Ovary (tissue), 9 donors: ENCODE results near the gene ANKLE2. TPM values are rescaled to one million over a fixed set of nuclear protein-coding genes. Genes with fewer than 3 reads are reported as not detected.

ENCODE experiments used
- DNase-seq, 5 donors: peaks; one replicate each; pipeline ENCODE4 v3.0.0-alpha.2; 2019 to 2020
- H3K27ac ChIP-seq, 2 donors: fragments of 200-600 bp; one replicate each; pipeline versions ENCODE4 v1.5.1 to v1.8.0; 2019 to 2022
- H3K27me3 ChIP-seq: fragments of 200-600 bp; one replicate; pipeline ENCODE4 v1.8.0; 2022
- H3K36me3 ChIP-seq: fragments of 200-600 bp; sonication (generic); one replicate; pipeline ENCODE4 v1.5.1; 2019
- H3K4me1 ChIP-seq: one replicate; pipeline ENCODE4 v1.8.1; 2013; ENCODE audit warnings: mild to moderate bottlenecking, moderate library complexity; ENCODE audit not compliant: insufficient read depth
- H3K4me3 ChIP-seq: fragments of 200-600 bp; sonication (generic); one replicate; pipeline ENCODE4 v1.5.1; 2017
- H3K9me3 ChIP-seq, 2 donors: fragments of 200-600 bp in 1 of 2; sonication (generic) in 1 of 2; one replicate each; pipeline versions ENCODE4 v1.5.1 to v1.8.1; 2013 to 2019; ENCODE audit warnings: mild to moderate bottlenecking in 1 of 2, moderate library complexity in 1 of 2
- EP300 ChIP-seq: sonication (generic); formaldehyde crosslinking; IDR thresholded peaks from one replicate; pipeline ENCODE4 v1.6.1; 2017; ENCODE audit warnings: antibody characterized with exemption
- POLR2A ChIP-seq: fragments of 450-650 bp; IDR thresholded peaks from one replicate; pipeline ENCODE4 v1.6.1; 2017; ENCODE audit warnings: antibody characterized with exemption, mild to moderate bottlenecking, moderate library complexity
- WGBS, 3 donors: extraction: QIAGEN DNeasy Blood & Tissue Kit in 1 of 3; methylation state at CpG; one replicate each; pipeline versions ENCODE4 v1.1.5 to v1.1.7; 2013 to 2017; 5-methylcytosine and 5-hydroxymethylcytosine counted together
- intact Hi-C, 4 donors: fragments of 100-400 bp; cut with DNase I; formaldehyde crosslinking; loops; one replicate each; pipeline versions ENCODE4 v1.11.0 to v1.15.1; 2022 to 2023
- polyA plus RNA-seq, 2 donors: library from polyadenylated mRNA; stranded (reverse); fragments of 200-250 nt in 1 of 2; fragments of 350-450 nt in 1 of 2; fragmentation: Illumina TruSeq in 1 of 2; extraction: RNeasy Lipid Tissue Mini Kit (QIAGEN cat#74804) in 1 of 2; gene quantifications; one replicate each; pipeline ENCODE4 v1.2.3, GENCODE V29; 2013 to 2014
- small RNA-seq: library from RNA; depleted of rRNA; stranded (forward); fragments of <200 nt; gene quantifications from one replicate; pipeline ENCODE3, GENCODE V24; 2016
- total RNA-seq, 7 donors: library from RNA; depleted of rRNA in 2 of 7; stranded (reverse); fragments of >200 nt in 2 of 7; fragmentation: NEBNext Ultra II Directional in 3 of 7; extraction: Animal tissue kit (Norgen Biotek cat#: 25700) in 3 of 7; gene quantifications; one replicate each; pipeline versions ENCODE4 v1.1.0 to v1.2.4, GENCODE V29; 2016 to 2023
- TF ChIP-seq, protein P1 (sequence below), 3 donors: fragments of 450-650 bp in 2 of 3; fragments of 200-600 bp in 1 of 3; IDR thresholded peaks; one replicate each; pipeline versions ENCODE4 v1.5.1 to v1.8.0; 2016 to 2022; ENCODE audit warnings: antibody characterized with exemption in 3 of 3, mild to moderate bottlenecking in 1 of 3
- donor health status: DM: no; HTN: no; CAD: no; lungs with moderate emphysema.
- donor health status: DM: no; HTN: no; CAD: no.
- donor health status: Bipolar disorder and iron deficiency.
- donor health status: DM: yes; HTN: yes; CAD: no.
- donor health status: DM: no; HTN: no; CAD: no.
- donor health status: DM: yes; HTN: yes; CAD: no.

ANKLE2 gene
- total and polyA plus RNA-seq, 9 donors = 30.5 to 82.0 (median 43.2) TPM

DNA sequence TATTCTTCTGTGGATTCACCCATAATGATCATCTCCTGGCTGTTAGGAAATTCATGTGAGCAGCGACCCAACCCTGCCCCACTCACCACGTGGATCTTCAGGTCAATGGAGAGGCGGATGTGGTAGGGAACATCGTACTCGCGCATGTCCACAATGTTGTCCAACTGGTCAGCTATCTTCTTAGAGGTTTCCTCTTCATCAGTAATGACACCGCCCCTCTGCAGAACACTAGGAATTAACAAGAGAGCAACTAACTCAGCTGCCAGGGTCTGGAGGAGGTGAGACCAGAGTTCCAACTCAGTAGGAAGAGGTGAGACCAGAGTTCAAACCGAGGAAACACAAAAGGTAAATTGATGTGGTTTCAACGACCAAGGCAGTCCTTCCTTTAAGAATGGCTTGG lies 84.1 kb downstream of the ANKLE2 start:
- WGBS, 3 donors = 93 to 95% (median 94%) methylated on average over 9 of the region's 9 CpGs
- Histone ChIP-seq H3K9me3 (no peaks in the 10 kb centered on the region), H3K36me3 (no peaks in the 10 kb centered on the region), H3K27me3 (no peaks in the 10 kb centered on the region), H3K4me3 (no peak overlapping the region), H3K4me1 (no peaks in the 10 kb centered on the region), H3K27ac (no peak overlapping the region)
- no peak for DNase-seq
- no peak for TF ChIP-seq POLR2A
- TF ChIP-seq EP300 = no peak
- TF ChIP-seq, protein P1, sequence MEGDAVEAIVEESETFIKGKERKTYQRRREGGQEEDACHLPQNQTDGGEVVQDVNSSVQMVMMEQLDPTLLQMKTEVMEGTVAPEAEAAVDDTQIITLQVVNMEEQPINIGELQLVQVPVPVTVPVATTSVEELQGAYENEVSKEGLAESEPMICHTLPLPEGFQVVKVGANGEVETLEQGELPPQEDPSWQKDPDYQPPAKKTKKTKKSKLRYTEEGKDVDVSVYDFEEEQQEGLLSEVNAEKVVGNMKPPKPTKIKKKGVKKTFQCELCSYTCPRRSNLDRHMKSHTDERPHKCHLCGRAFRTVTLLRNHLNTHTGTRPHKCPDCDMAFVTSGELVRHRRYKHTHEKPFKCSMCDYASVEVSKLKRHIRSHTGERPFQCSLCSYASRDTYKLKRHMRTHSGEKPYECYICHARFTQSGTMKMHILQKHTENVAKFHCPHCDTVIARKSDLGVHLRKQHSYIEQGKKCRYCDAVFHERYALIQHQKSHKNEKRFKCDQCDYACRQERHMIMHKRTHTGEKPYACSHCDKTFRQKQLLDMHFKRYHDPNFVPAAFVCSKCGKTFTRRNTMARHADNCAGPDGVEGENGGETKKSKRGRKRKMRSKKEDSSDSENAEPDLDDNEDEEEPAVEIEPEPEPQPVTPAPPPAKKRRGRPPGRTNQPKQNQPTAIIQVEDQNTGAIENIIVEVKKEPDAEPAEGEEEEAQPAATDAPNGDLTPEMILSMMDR (IDR thresholded peaks at IDR 0.05) = no peak
- intact Hi-C loops = no loop called here

DNA sequence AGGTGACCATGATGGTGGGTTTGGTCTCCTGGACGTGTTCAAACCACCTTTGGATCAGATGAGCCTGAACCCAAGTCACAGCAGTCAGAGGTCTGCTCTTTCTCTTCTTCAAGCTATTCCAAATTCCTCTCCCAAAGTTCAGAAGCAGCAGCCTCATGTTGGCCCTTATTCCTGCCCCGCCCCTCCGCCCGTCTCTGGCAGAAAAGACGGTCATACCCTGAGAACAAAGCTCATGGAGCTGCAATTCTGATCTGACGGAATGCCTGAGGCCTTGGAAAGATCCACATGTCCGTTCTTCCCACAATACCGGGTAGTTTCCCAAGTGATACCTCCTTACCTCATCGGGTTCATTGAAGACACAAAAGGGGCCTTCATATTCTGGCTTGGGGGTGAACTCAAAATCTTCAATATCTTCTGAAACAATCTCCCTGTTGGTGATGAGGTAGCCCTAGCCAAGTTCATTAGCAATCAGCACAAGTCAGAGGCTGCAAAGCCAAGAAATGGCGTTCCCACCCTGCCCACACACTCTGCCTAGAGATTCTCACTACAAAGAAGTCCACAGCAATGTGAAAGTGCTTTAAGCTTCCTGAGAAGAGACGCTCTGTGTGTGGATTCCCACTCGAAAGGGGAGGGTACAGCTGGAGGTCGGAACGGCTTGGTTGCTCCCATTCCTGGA lies 85.7 kb downstream of the ANKLE2 start:
- no peak for DNase-seq
- H3K27me3 ChIP-seq = no peaks in the 10 kb centered on the region
- WGBS, 3 donors = 92 to 94% (median 94%) methylated on average over 14 of the region's 14 CpGs
- TF ChIP-seq, protein P1 (IDR thresholded peaks at IDR 0.05) = no peak
- TF ChIP-seq POLR2A (no peak), EP300 (no peak)
- no peaks in the 10 kb centered on the region for H3K4me1 ChIP-seq
- H3K27ac ChIP-seq = no peak overlapping the region
- intact Hi-C loops = no loop called here
- H3K4me3 ChIP-seq = no peak overlapping the region
- no peaks in the 10 kb centered on the region for H3K36me3 ChIP-seq
- no peaks in the 10 kb centered on the region for H3K9me3 ChIP-seq

Small RNA genes within 50 kb of the gene (small RNA-seq; reads per million reads assigned to genes)
- not detected for gene RNA5SP379

Other genes starting within 250 kb of the ANKLE2 start
- gene LRCOL1, start 151.2 kb downstream of the ANKLE2 start, total RNA-seq = under 1 TPM in 3 of 7 donors, not detected in 4; 0.61 to 0.71 (median 0.65) TPM
- under 1 TPM in 1 of 2 donors, not detected in 1; 0.11 TPM for gene LRCOL1, start 151.2 kb downstream of the ANKLE2 start, polyA plus RNA-seq
- 1 to 10 TPM in 1 of 7 donors, under 1 TPM in 1, not detected in 5; 0.45 to 1.1 TPM for gene P2RX2, start 143.1 kb downstream of the ANKLE2 start, total RNA-seq
- gene P2RX2, start 143.1 kb downstream of the ANKLE2 start, polyA plus RNA-seq = under 1 TPM in 1 of 2 donors, not detected in 1; 0.11 TPM
- 10 to 100 TPM; 12.5 to 34.7 (median 27.3) TPM for gene POLE, start 74.5 kb downstream of the ANKLE2 start, total RNA-seq
- gene POLE, start 74.5 kb downstream of the ANKLE2 start, polyA plus RNA-seq = 10 to 100 TPM; 15.2 to 16.8 TPM
- gene PXMP2, start 74.2 kb downstream of the ANKLE2 start, total RNA-seq = 10 to 100 TPM; 23.6 to 45.0 (median 27.4) TPM
- gene PXMP2, start 74.2 kb downstream of the ANKLE2 start, polyA plus RNA-seq = 10 to 100 TPM; 12.4 to 37.1 TPM
- 10 to 100 TPM; 15.6 to 33.9 (median 21.0) TPM for gene PGAM5, start 51.0 kb downstream of the ANKLE2 start, total RNA-seq
- 1 to 10 TPM; 8.0 to 9.0 TPM for gene PGAM5, start 51.0 kb downstream of the ANKLE2 start, polyA plus RNA-seq
- gene GOLGA3, start 67.0 kb upstream of the ANKLE2 start, total RNA-seq = 10 to 100 TPM; 31.1 to 76.0 (median 52.4) TPM
- 10 to 100 TPM; 14.4 to 14.9 TPM for gene GOLGA3, start 67.0 kb upstream of the ANKLE2 start, polyA plus RNA-seq
- gene CHFR, start 125.8 kb upstream of the ANKLE2 start, total RNA-seq = 10 to 100 TPM; 11.7 to 36.4 (median 18.8) TPM
- gene CHFR, start 125.8 kb upstream of the ANKLE2 start, polyA plus RNA-seq = 10 to 100 TPM; 12.0 to 17.5 TPM
- gene ZNF605, start 194.5 kb upstream of the ANKLE2 start, total RNA-seq = 10 to 100 TPM in 5 of 7 donors, 1 to 10 TPM in 2; 8.3 to 20.9 (median 14.5) TPM
- gene ZNF605, start 194.5 kb upstream of the ANKLE2 start, polyA plus RNA-seq = 10 to 100 TPM in 1 of 2 donors, 1 to 10 TPM in 1; 5.2 to 10.3 TPM
- 10 to 100 TPM; 10.8 to 18.9 (median 14.1) TPM for gene ZNF26, start 224.5 kb upstream of the ANKLE2 start, total RNA-seq
- gene ZNF26, start 224.5 kb upstream of the ANKLE2 start, polyA plus RNA-seq = 1 to 10 TPM; 3.2 to 6.3 TPM